ENCODE measurements around the gene TRIO.

GRCh38 chr5:14296533-14297331 lies 153.6 kb downstream of the TRIO start:
- TF ChIP-seq EZH2 (IDR thresholded peaks at IDR 0.05; ENCODE audit: low read length, unreplicated experiment), result no peak
- TF ChIP-seq CTCF (conservative IDR thresholded peaks at IDR 0.05; ENCODE audit: low read depth, low read length), result no peak
- no peak for TF ChIP-seq EZH2phosphoT487 (IDR thresholded peaks at IDR 0.05; ENCODE audit: borderline replicate concordance, low read length)
